HCT116 (cell line): ENCODE data around the gene NECAB3. TPM values are rescaled to one million over a fixed set of nuclear protein-coding genes. Genes with fewer than 3 reads are reported as not detected.

Experiments
- ATAC-seq: fragments of 200-7000 bp; cut with Tn5 transposase; 2 replicates; pipeline ENCODE4 v1.9.1; 2020; ENCODE audit warnings: mild to moderate bottlenecking, moderate library complexity
- BruUV-seq: library from RNA; stranded (reverse); fragments of 400-500 nt; replicated peaks from 2 replicates; lab custom pipeline; 2021; lab: Mats Ljungman, UMichigan
- CTCF ChIA-PET: fragments of 300-600 bp; sonication (Branson Sonifier 250); formaldehyde crosslinking; loops from one replicate; lab custom pipeline; 2021; ENCODE audit warnings: antibody characterized with exemption; lab: Charles Lee
- POLR2A ChIA-PET: fragments of 300-600, 350-600 bp; sonication (Branson Sonifier 250); formaldehyde crosslinking; loops from one replicate; lab custom pipeline; 2021; ENCODE audit warnings: antibody characterized with exemption; lab: Charles Lee
- RAD21 ChIA-PET, 2 experiments: fragments of 300-600 bp; sonication (Branson Sonifier 250); formaldehyde crosslinking; loops; one replicate each; lab custom pipeline; 2023; ENCODE audit warnings: low total read pairs in 2 of 2; ENCODE audit not compliant: uncharacterized antibody in 2 of 2, unreplicated experiment in 2 of 2, low non-redundant PET in 1 of 2; lab: Charles Lee
- DNase-seq: peaks from one replicate; pipeline ENCODE4 v3.0.0-alpha.2; 2010; ENCODE audit warnings: low read depth, low spot score
- H2AFZ ChIP-seq: fragments of 200-600 bp; shearing (Covaris generic), sonication (generic); 2 replicates; pipeline ENCODE4 v1.6.1; 2017; ENCODE audit warnings: low read depth, mixed run types, mixed read lengths, antibody characterized with exemption, low read length; ENCODE audit not compliant: poor library complexity, severe bottlenecking
- H3K27ac ChIP-seq: 2 replicates; pipeline ENCODE4 v1.5.1; 2012; ENCODE audit warnings: low read depth, low read length
- H3K27me3 ChIP-seq: fragments of 200-600 bp; sonication (generic); 2 replicates; pipeline ENCODE4 v1.6.1; 2016; ENCODE audit warnings: mixed run types, low read length, mixed read lengths; ENCODE audit not compliant: insufficient read depth
- H3K36me3 ChIP-seq, 2 experiments: fragments of 200-500 bp in 1 of 2; fragments of 200-600 bp in 1 of 2; sonication (Bioruptor generic) in 1 of 2; sonication (generic) in 1 of 2; 2 replicates each; pipeline versions ENCODE4 v1.5.1 to v1.6.1; 2014 to 2016; ENCODE audit warnings: low read length in 2 of 2, inconsistent platforms in 1 of 2, mixed read lengths in 1 of 2, mixed run types in 1 of 2; ENCODE audit not compliant: insufficient read depth in 2 of 2, control insufficient read depth in 1 of 2
- H3K4me1 ChIP-seq, 2 experiments: fragments of 200-600 bp in 1 of 2; sonication (generic) in 1 of 2; 2 replicates each; pipeline versions ENCODE4 v1.5.1 to v1.6.1; 2012 to 2017; ENCODE audit warnings: low read length in 2 of 2, inconsistent platforms in 1 of 2, mild to moderate bottlenecking in 1 of 2, mixed read lengths in 1 of 2, mixed run types in 1 of 2, moderate library complexity in 1 of 2; ENCODE audit not compliant: insufficient read depth in 2 of 2, control insufficient read depth in 1 of 2
- H3K4me2 ChIP-seq: fragments of 200-600 bp; sonication (generic); 2 replicates; pipeline ENCODE4 v1.6.1; 2017; ENCODE audit warnings: mixed run types, low read length, mixed read lengths
- H3K4me3 ChIP-seq, 2 experiments: fragments of 200-600 bp in 1 of 2; sonication (generic) in 1 of 2; replicated peaks in 1 of 2; 2 replicates each; pipeline ENCODE4 v1.5.1; 2011 to 2016; ENCODE audit warnings: low read length in 2 of 2, control low read depth in 1 of 2, low read depth in 1 of 2, mild to moderate bottlenecking in 1 of 2, mixed read lengths in 1 of 2, mixed run types in 1 of 2
- H3K79me2 ChIP-seq: fragments of 200-600 bp; sonication (generic); 2 replicates; pipeline ENCODE4 v1.6.1; 2017; ENCODE audit warnings: mild to moderate bottlenecking, mixed run types, low read length, moderate library complexity, mixed read lengths; ENCODE audit not compliant: insufficient read depth
- H3K9ac ChIP-seq: fragments of 200-600 bp; sonication (generic); 2 replicates; pipeline ENCODE4 v1.6.1; 2016; ENCODE audit warnings: low read length, mixed read lengths
- H3K9me2 ChIP-seq: fragments of 200-600 bp; sonication (generic), shearing (Covaris generic); 2 replicates; pipeline ENCODE4 v1.6.1; 2017; ENCODE audit warnings: mixed run types, mild to moderate bottlenecking, moderate library complexity; ENCODE audit not compliant: insufficient read depth
- H3K9me3 ChIP-seq, 2 experiments: fragments of 200-500 bp in 1 of 2; fragments of 200-600 bp in 1 of 2; sonication (Bioruptor generic) in 1 of 2; sonication (generic) in 1 of 2; 2 replicates each; pipeline ENCODE4 v1.6.1; 2014 to 2017; ENCODE audit warnings: low read length in 2 of 2, mixed read lengths in 2 of 2, inconsistent platforms in 1 of 2, low read depth in 1 of 2, mild to moderate bottlenecking in 1 of 2, mixed run types in 1 of 2, moderate library complexity in 1 of 2; ENCODE audit not compliant: control insufficient read depth in 1 of 2, insufficient read depth in 1 of 2
- H4K20me1 ChIP-seq: fragments of 200-600 bp; sonication (generic), shearing (Covaris generic); 2 replicates; pipeline ENCODE4 v1.6.1; 2017; ENCODE audit warnings: mixed run types, mild to moderate bottlenecking, moderate library complexity; ENCODE audit not compliant: insufficient read depth
- POLR2AphosphoS5 ChIP-seq: IDR thresholded peaks from 2 replicates; pipeline ENCODE4 v1.6.1; 2011; ENCODE audit warnings: mild to moderate bottlenecking, low read depth, low read length, moderate library complexity
- REST ChIP-seq: IDR thresholded peaks from 2 replicates; pipeline ENCODE4 v1.6.1; 2012; ENCODE audit warnings: low read depth
- SIN3A ChIP-seq: IDR thresholded peaks from 2 replicates; pipeline ENCODE4 v1.6.1; 2012; ENCODE audit warnings: low read depth
- SP1 ChIP-seq: IDR thresholded peaks from 2 replicates; pipeline ENCODE4 v1.6.1; 2012; ENCODE audit warnings: low read depth
- intact Hi-C: fragments of 100-400 bp; cut with micrococcal nuclease; formaldehyde crosslinking; loops from 2 replicates; pipeline ENCODE4 v1.10.0; 2022
- total RNA-seq: library from RNA; stranded (reverse); gene quantifications from one replicate; pipeline ENCODE4 v1.2.1, GENCODE V29; 2021; ENCODE audit not compliant: unreplicated experiment

The NECAB3 gene
- total RNA-seq, 1 experiment from 2014 or later = 48.1 TPM

- TF ChIP-seq REST (no peak), POLR2AphosphoS5 (no peak)
Measured at GRCh38 chr20:33686100-33686983, 12.1 kb upstream of the NECAB3 start, which contains the start of gene E2F1 (continued).

GRCh38 chr20:33685328-33686099, 11.3 kb upstream of the NECAB3 start:
- ATAC-seq = peak; percentile 69

More at GRCh38 chr20:33685328-33686099, 11.3 kb upstream of the NECAB3 start:
- RAD21 ChIA-PET = no interaction called here
- Histone ChIP-seq H3K27me3 (no peaks in the 10 kb centered on the region), H3K9ac (peak overlapping the region; percentile 90), H3K27ac (peak overlapping the region; percentile 83), H3K9me3 (no peaks in the 10 kb centered on the region), H3K4me2 (peak overlapping the region; percentile 97), H3K79me2 (peaks cover 32% of the 10 kb centered on the region), H2AFZ (no peak overlapping the region), H3K9me2 (no peaks in the 10 kb centered on the region), H3K4me3 (peak overlapping the region; percentile 82 to 83), H4K20me1 (no peaks in the 10 kb centered on the region), H3K4me1 (peaks cover 13 to 35% of the 10 kb centered on the region in 2 experiments), H3K36me3 (no peaks in the 10 kb centered on the region)
- TF ChIP-seq REST (no peak), POLR2AphosphoS5 (peak; percentile 23; the same call in 1 of the 2 replicates), SP1 (no peak), SIN3A (0 out of 2 replicates have a peak, but pooled peaks have one; percentile 37)
- CTCF ChIA-PET = no interaction called here
- DNase-seq = no peak
- POLR2A ChIA-PET = interaction anchor here (1.1 kb wide), 1 partner anchor 21 kb away, joined by 3 read pairs; no protein-coding TSS in a partner anchor
- intact Hi-C loops = no loop called here
- BruUV-seq = no TSS peak
